Neural cell (in vitro differentiated cells): ENCODE data around the gene TUBG1.

Source experiments
- REST ChIP-seq: IDR thresholded peaks from 2 replicates; pipeline ENCODE4 v1.6.1; 2012; ENCODE audit warnings: borderline replicate concordance
- TF ChIP-seq, protein P1 (sequence below): fragments of 450-650 bp; IDR thresholded peaks from 2 replicates; pipeline ENCODE4 v1.5.1; 2014; ENCODE audit warnings: antibody characterized with exemption, mild to moderate bottlenecking, moderate library complexity; ENCODE audit not compliant: poor library complexity, severe bottlenecking

GRCh38 chr17:42647778-42648177 lies 38.3 kb downstream of the TUBG1 start:
- no peak for TF ChIP-seq REST
- TF ChIP-seq, protein P1, sequence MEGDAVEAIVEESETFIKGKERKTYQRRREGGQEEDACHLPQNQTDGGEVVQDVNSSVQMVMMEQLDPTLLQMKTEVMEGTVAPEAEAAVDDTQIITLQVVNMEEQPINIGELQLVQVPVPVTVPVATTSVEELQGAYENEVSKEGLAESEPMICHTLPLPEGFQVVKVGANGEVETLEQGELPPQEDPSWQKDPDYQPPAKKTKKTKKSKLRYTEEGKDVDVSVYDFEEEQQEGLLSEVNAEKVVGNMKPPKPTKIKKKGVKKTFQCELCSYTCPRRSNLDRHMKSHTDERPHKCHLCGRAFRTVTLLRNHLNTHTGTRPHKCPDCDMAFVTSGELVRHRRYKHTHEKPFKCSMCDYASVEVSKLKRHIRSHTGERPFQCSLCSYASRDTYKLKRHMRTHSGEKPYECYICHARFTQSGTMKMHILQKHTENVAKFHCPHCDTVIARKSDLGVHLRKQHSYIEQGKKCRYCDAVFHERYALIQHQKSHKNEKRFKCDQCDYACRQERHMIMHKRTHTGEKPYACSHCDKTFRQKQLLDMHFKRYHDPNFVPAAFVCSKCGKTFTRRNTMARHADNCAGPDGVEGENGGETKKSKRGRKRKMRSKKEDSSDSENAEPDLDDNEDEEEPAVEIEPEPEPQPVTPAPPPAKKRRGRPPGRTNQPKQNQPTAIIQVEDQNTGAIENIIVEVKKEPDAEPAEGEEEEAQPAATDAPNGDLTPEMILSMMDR = no peak
